H9 (cell line): ENCODE results near the gene FYN. TPM values are rescaled to one million over a fixed set of nuclear protein-coding genes. Genes with fewer than 3 reads are reported as not detected.
A peak's percentile ranks its signal among the peaks of the same experiment; 100 is the strongest.

ENCODE experiments used
- DNase-seq: peaks from one replicate; pipeline ENCODE4 v3.0.0-alpha.2; 2017
- H2AFZ ChIP-seq: one replicate; pipeline ENCODE4 v1.6.1; 2013; ENCODE audit warnings: mild to moderate bottlenecking, low read length, control low read depth, moderate library complexity
- H2AK5ac ChIP-seq: 2 replicates; pipeline ENCODE4 v1.6.1; 2013; ENCODE audit warnings: low read length, control low read depth, mixed read lengths; ENCODE audit not compliant: insufficient read length
- H2BK120ac ChIP-seq: one replicate; pipeline ENCODE4 v1.6.1; 2013; ENCODE audit warnings: low read depth, mild to moderate bottlenecking, low read length, control low read depth, inconsistent platforms; ENCODE audit not compliant: poor library complexity, severe bottlenecking
- H2BK12ac ChIP-seq: 2 replicates; pipeline ENCODE4 v1.6.1; 2013; ENCODE audit warnings: low read length, control low read depth, mixed read lengths, low read depth; ENCODE audit not compliant: insufficient read length
- H2BK15ac ChIP-seq: 2 replicates; pipeline ENCODE4 v1.6.1; 2013; ENCODE audit warnings: low read depth, low read length, control low read depth
- H2BK20ac ChIP-seq: one replicate; pipeline ENCODE4 v1.6.1; 2013; ENCODE audit warnings: low read depth, mild to moderate bottlenecking, low read length, control low read depth, inconsistent platforms; ENCODE audit not compliant: poor library complexity, severe bottlenecking
- H2BK5ac ChIP-seq: 2 replicates; pipeline ENCODE4 v1.6.1; 2013; ENCODE audit warnings: low read length, control low read depth, mixed read lengths; ENCODE audit not compliant: insufficient read length
- H3K14ac ChIP-seq: 2 replicates; pipeline ENCODE4 v1.6.1; 2013; ENCODE audit warnings: low read length, control low read depth; ENCODE audit not compliant: insufficient read depth
- H3K18ac ChIP-seq: 2 replicates; pipeline ENCODE4 v1.6.1; 2013; ENCODE audit warnings: low read depth, mild to moderate bottlenecking, mixed read lengths, low read length, control low read depth; ENCODE audit not compliant: insufficient read length
- H3K23ac ChIP-seq: 2 replicates; pipeline ENCODE4 v1.6.1; 2013; ENCODE audit warnings: low read length, control low read depth, mixed read lengths, low read depth; ENCODE audit not compliant: insufficient read length
- H3K23me2 ChIP-seq: 2 replicates; pipeline ENCODE4 v1.6.1; 2013; ENCODE audit warnings: low read depth, mild to moderate bottlenecking, mixed read lengths, low read length, control low read depth; ENCODE audit not compliant: insufficient read length, poor library complexity, severe bottlenecking
- H3K27ac ChIP-seq: 2 replicates; pipeline ENCODE4 v1.5.1; 2013; ENCODE audit warnings: low read length, control low read depth, mixed read lengths, low read depth; ENCODE audit not compliant: insufficient read length
- H3K27me3 ChIP-seq: 2 replicates; pipeline ENCODE4 v1.6.1; 2013; ENCODE audit warnings: low read length, control low read depth, inconsistent platforms; ENCODE audit not compliant: insufficient read depth
- H3K4ac ChIP-seq: 2 replicates; pipeline ENCODE4 v1.6.1; 2013; ENCODE audit warnings: low read depth, mild to moderate bottlenecking, control low read depth, inconsistent platforms, low read length, moderate library complexity
- H3K4me1 ChIP-seq: 2 replicates; pipeline ENCODE4 v1.6.1; 2013; ENCODE audit warnings: low read length, control low read depth, inconsistent platforms; ENCODE audit not compliant: insufficient read depth
- H3K4me2 ChIP-seq: 2 replicates; pipeline ENCODE4 v1.6.1; 2013; ENCODE audit warnings: low read length, control low read depth, mixed read lengths; ENCODE audit not compliant: insufficient read length, insufficient read depth
- H3K56ac ChIP-seq: 2 replicates; pipeline ENCODE4 v1.6.1; 2013; ENCODE audit warnings: low read depth, mild to moderate bottlenecking, mixed read lengths, low read length, control low read depth; ENCODE audit not compliant: insufficient read length
- H3K79me1 ChIP-seq: 2 replicates; pipeline ENCODE4 v1.6.1; 2013; ENCODE audit warnings: low read depth, mild to moderate bottlenecking, moderate library complexity, low read length, control low read depth, inconsistent platforms; ENCODE audit not compliant: insufficient read depth, poor library complexity, severe bottlenecking
- H3K79me2 ChIP-seq: 2 replicates; pipeline ENCODE4 v1.6.1; 2013; ENCODE audit warnings: low read length, control low read depth, inconsistent platforms; ENCODE audit not compliant: insufficient read depth
- H3K9ac ChIP-seq: 2 replicates; pipeline ENCODE4 v1.6.1; 2013; ENCODE audit warnings: low read length, control low read depth, mixed read lengths; ENCODE audit not compliant: insufficient read length; ENCODE audit errors: extremely low read depth
- H3K9me3 ChIP-seq: one replicate; pipeline ENCODE4 v1.6.1; 2013; ENCODE audit warnings: low read depth, low read length, inconsistent platforms; ENCODE audit not compliant: control insufficient read depth
- H3T11ph ChIP-seq: one replicate; pipeline ENCODE4 v1.6.1; 2013; ENCODE audit warnings: mild to moderate bottlenecking, low read length, control low read depth, inconsistent platforms
- H4K20me1 ChIP-seq: one replicate; pipeline ENCODE4 v1.6.1; 2013; ENCODE audit not compliant: control insufficient read depth, insufficient read length, insufficient read depth
- H4K5ac ChIP-seq: 2 replicates; pipeline ENCODE4 v1.6.1; 2013; ENCODE audit warnings: low read depth, mild to moderate bottlenecking, mixed read lengths, low read length, control low read depth; ENCODE audit not compliant: insufficient read length
- H4K8ac ChIP-seq: replicated peaks from 2 replicates; pipeline ENCODE4 v1.6.1; 2013; ENCODE audit warnings: low read length, control low read depth, mixed read lengths, low read depth; ENCODE audit not compliant: insufficient read length
- H4K91ac ChIP-seq: 2 replicates; pipeline ENCODE4 v1.6.1; 2013; ENCODE audit warnings: low read depth, mild to moderate bottlenecking, moderate library complexity, mixed read lengths, low read length, control low read depth; ENCODE audit not compliant: insufficient read length
- H3K27ac Mint-ChIP-seq, 3 experiments: 2 replicates in 2 of 3; 3 replicates in 1 of 3; pipeline ENCODE4 v1.8.0; 2020 to 2021; ENCODE audit warnings: mixed read lengths in 3 of 3, mild to moderate bottlenecking in 1 of 3, moderate library complexity in 1 of 3
- H3K27me3 Mint-ChIP-seq: 2 replicates; pipeline ENCODE4 v1.8.0; 2021; ENCODE audit warnings: low read depth, mild to moderate bottlenecking, moderate library complexity, mixed read lengths
- H3K36me3 Mint-ChIP-seq, 3 experiments: 2 replicates in 2 of 3; 3 replicates in 1 of 3; pipeline ENCODE4 v1.8.0; 2020 to 2021; ENCODE audit warnings: low read depth in 3 of 3, mixed read lengths in 3 of 3; ENCODE audit not compliant: insufficient read depth in 1 of 3
- H3K4me1 Mint-ChIP-seq, 2 experiments: 2 replicates each; pipeline ENCODE4 v1.8.0; 2020; ENCODE audit warnings: mixed read lengths in 2 of 2
- H3K4me3 Mint-ChIP-seq, 2 experiments: 2 replicates in 1 of 2; 3 replicates in 1 of 2; pipeline ENCODE4 v1.8.0; 2020 to 2021; ENCODE audit warnings: mild to moderate bottlenecking in 2 of 2, mixed read lengths in 2 of 2, moderate library complexity in 1 of 2
- H3K9me3 Mint-ChIP-seq, 2 experiments: 2 replicates in 1 of 2; 3 replicates in 1 of 2; pipeline ENCODE4 v1.8.0; 2020; ENCODE audit warnings: mild to moderate bottlenecking in 2 of 2, mixed read lengths in 2 of 2, moderate library complexity in 1 of 2
- WGBS: extraction: QIAGEN DNeasy Blood & Tissue Kit; methylation state at CpG from one replicate; pipeline ENCODE4 v1.1.7; 2013; ENCODE audit warnings: missing lambda C conversion rate, low lambda C conversion rate, mixed read lengths; ENCODE audit not compliant: insufficient read length; ENCODE audit errors: extremely low coverage; 5-methylcytosine and 5-hydroxymethylcytosine counted together
- total RNA-seq: library from RNA; stranded (reverse); gene quantifications from 2 replicates; pipeline ENCODE4 v1.2.1, GENCODE V29; 2021
- TF ChIP-seq, protein P1 (sequence below): fragments of 200-600 bp; sonication (generic); conservative IDR thresholded peaks from 3 replicates; pipeline ENCODE4 v1.8.0; 2021; ENCODE audit warnings: antibody characterized with exemption, mild to moderate bottlenecking

Gene FYN
- total RNA-seq, 1 experiment from 2014 or later, result 64.8 TPM

- H3K4me1 Mint-ChIP-seq, result peaks cover 4 to 5% of the 10 kb centered on the region in 2 experiments; a peak in 3 of 4 replicates
These were observed 152.2 kb downstream of the FYN start for GRCh38 chr6:111720931-111721496.

More at GRCh38 chr6:111720931-111721496, 152.2 kb downstream of the FYN start:
- Mint-ChIP-seq H3K27me3 (no peaks in the 10 kb centered on the region), H3K36me3 (peaks cover 2 to 14% (median 10%) of the 10 kb centered on the region in 3 experiments; a peak in 5 of 7 replicates), H3K4me3 (no peak overlapping the region), H3K9me3 (no peaks in the 10 kb centered on the region), H3K27ac (peak overlapping the region in 1 of 3 experiments; percentile 19; a peak in 2 of 7 replicates)
- H3K9me3 ChIP-seq, result no peaks in the 10 kb centered on the region
- H3K23ac ChIP-seq, result no peak overlapping the region
- no peak overlapping the region for H4K8ac ChIP-seq
- no peak overlapping the region for H3K14ac ChIP-seq
- H3K56ac ChIP-seq, result no peak overlapping the region
- H2BK20ac ChIP-seq, result no peak overlapping the region
- no peaks in the 10 kb centered on the region for H3K79me2 ChIP-seq
- H2AFZ ChIP-seq, result no peak overlapping the region
- H4K91ac ChIP-seq, result no peak overlapping the region
- WGBS, result no CpG with 5 or more reads among the region's 12 CpGs
- no peaks in the 10 kb centered on the region for H4K20me1 ChIP-seq
- no peak overlapping the region for H2BK15ac ChIP-seq
- H3K23me2 ChIP-seq, result no peaks in the 10 kb centered on the region
- no peaks in the 10 kb centered on the region for H3K27me3 ChIP-seq
- no peak overlapping the region for H2BK5ac ChIP-seq
- no peak overlapping the region for H3K18ac ChIP-seq
- H2AK5ac ChIP-seq, result no peak overlapping the region
- H3K27ac ChIP-seq, result no peak overlapping the region
- no peak overlapping the region for H2BK120ac ChIP-seq
- no peak overlapping the region for H4K5ac ChIP-seq
- peaks cover 8% of the 10 kb centered on the region for H3K79me1 ChIP-seq
- H3T11ph ChIP-seq, result no peak overlapping the region
- H2BK12ac ChIP-seq, result no peak overlapping the region
- H3K4ac ChIP-seq, result no peak overlapping the region
- no peak overlapping the region for H3K4me2 ChIP-seq
- DNase-seq, result no peak
- no peaks in the 10 kb centered on the region; the same call in 1 of the 2 replicates for H3K4me1 ChIP-seq
- H3K9ac ChIP-seq, result no peak overlapping the region
- TF ChIP-seq, protein P1, sequence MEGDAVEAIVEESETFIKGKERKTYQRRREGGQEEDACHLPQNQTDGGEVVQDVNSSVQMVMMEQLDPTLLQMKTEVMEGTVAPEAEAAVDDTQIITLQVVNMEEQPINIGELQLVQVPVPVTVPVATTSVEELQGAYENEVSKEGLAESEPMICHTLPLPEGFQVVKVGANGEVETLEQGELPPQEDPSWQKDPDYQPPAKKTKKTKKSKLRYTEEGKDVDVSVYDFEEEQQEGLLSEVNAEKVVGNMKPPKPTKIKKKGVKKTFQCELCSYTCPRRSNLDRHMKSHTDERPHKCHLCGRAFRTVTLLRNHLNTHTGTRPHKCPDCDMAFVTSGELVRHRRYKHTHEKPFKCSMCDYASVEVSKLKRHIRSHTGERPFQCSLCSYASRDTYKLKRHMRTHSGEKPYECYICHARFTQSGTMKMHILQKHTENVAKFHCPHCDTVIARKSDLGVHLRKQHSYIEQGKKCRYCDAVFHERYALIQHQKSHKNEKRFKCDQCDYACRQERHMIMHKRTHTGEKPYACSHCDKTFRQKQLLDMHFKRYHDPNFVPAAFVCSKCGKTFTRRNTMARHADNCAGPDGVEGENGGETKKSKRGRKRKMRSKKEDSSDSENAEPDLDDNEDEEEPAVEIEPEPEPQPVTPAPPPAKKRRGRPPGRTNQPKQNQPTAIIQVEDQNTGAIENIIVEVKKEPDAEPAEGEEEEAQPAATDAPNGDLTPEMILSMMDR, result no peak
